ENCODE measurements around the gene HABP2. TPM values are rescaled to one million over a fixed set of nuclear protein-coding genes. Genes with fewer than 3 reads are reported as not detected.

The HABP2 gene
- total RNA-seq, 1 experiment from 2014 or later: not detected

GRCh38 chr10:113609704-113610108, 56.9 kb downstream of the HABP2 start:
- H3K56ac ChIP-seq (ENCODE audit: insufficient read length, low read depth, low read length): no peak overlapping the region
- no peaks in the 10 kb centered on the region for H3K23me2 ChIP-seq (ENCODE audit: insufficient read length, low read depth, low read length, poor library complexity, severe bottlenecking)
- H3K9ac ChIP-seq (ENCODE audit: extremely low read depth, insufficient read length, low read length): no peak overlapping the region
- TF ChIP-seq, protein P1, sequence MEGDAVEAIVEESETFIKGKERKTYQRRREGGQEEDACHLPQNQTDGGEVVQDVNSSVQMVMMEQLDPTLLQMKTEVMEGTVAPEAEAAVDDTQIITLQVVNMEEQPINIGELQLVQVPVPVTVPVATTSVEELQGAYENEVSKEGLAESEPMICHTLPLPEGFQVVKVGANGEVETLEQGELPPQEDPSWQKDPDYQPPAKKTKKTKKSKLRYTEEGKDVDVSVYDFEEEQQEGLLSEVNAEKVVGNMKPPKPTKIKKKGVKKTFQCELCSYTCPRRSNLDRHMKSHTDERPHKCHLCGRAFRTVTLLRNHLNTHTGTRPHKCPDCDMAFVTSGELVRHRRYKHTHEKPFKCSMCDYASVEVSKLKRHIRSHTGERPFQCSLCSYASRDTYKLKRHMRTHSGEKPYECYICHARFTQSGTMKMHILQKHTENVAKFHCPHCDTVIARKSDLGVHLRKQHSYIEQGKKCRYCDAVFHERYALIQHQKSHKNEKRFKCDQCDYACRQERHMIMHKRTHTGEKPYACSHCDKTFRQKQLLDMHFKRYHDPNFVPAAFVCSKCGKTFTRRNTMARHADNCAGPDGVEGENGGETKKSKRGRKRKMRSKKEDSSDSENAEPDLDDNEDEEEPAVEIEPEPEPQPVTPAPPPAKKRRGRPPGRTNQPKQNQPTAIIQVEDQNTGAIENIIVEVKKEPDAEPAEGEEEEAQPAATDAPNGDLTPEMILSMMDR (conservative IDR thresholded peaks at IDR 0.05): no peak
- H3T11ph ChIP-seq (ENCODE audit: low read length): no peak overlapping the region
- H2BK15ac ChIP-seq (ENCODE audit: low read depth, low read length): no peak overlapping the region
- Mint-ChIP-seq H3K4me3 (no peak overlapping the region), H3K27ac (no peak overlapping the region), H3K9me3 (no peaks in the 10 kb centered on the region), H3K27me3 (ENCODE audit: low read depth) (peaks cover 45% of the 10 kb centered on the region), H3K4me1 (peaks cover 28 to 34% of the 10 kb centered on the region in 2 experiments), H3K36me3 (ENCODE audit: insufficient read depth in 1 of 3, low read depth in 3 of 3) (no peaks in the 10 kb centered on the region; a peak in 1 of 7 replicates)
- no peak overlapping the region for H3K23ac ChIP-seq (ENCODE audit: insufficient read length, low read depth, low read length)
- H3K4ac ChIP-seq (ENCODE audit: low read depth, low read length): no peak overlapping the region
- H2BK20ac ChIP-seq (ENCODE audit: low read depth, low read length, poor library complexity, severe bottlenecking): no peak overlapping the region
- H4K20me1 ChIP-seq (ENCODE audit: control insufficient read depth, insufficient read depth, insufficient read length): no peaks in the 10 kb centered on the region
- H2AK5ac ChIP-seq (ENCODE audit: insufficient read length, low read length): no peak overlapping the region
- no peaks in the 10 kb centered on the region for H3K79me1 ChIP-seq (ENCODE audit: insufficient read depth, low read depth, low read length, poor library complexity, severe bottlenecking)
- no peak overlapping the region for H3K14ac ChIP-seq (ENCODE audit: insufficient read depth, low read length)
- no peak for DNase-seq
- no peak overlapping the region for H4K5ac ChIP-seq (ENCODE audit: insufficient read length, low read depth, low read length)
- no CpG with 5 or more reads among the region's 4 CpGs for WGBS (ENCODE audit: extremely low coverage, insufficient read length, low lambda C conversion rate)
- H4K91ac ChIP-seq (ENCODE audit: insufficient read length, low read depth, low read length): no peak overlapping the region
- no peak overlapping the region for H2BK12ac ChIP-seq (ENCODE audit: insufficient read length, low read depth, low read length)
- H4K8ac ChIP-seq (replicated peaks; ENCODE audit: insufficient read length, low read depth, low read length): no peak overlapping the region
- H3K18ac ChIP-seq (ENCODE audit: insufficient read length, low read depth, low read length): no peak overlapping the region
- H2BK120ac ChIP-seq (ENCODE audit: low read depth, low read length, poor library complexity, severe bottlenecking): no peak overlapping the region
- no peaks in the 10 kb centered on the region for H3K79me2 ChIP-seq (ENCODE audit: insufficient read depth, low read length)
- no peak overlapping the region for H2AFZ ChIP-seq (ENCODE audit: low read length)
- H2BK5ac ChIP-seq (ENCODE audit: insufficient read length, low read length): no peak overlapping the region
- H3K27ac ChIP-seq (ENCODE audit: insufficient read length, low read depth, low read length): no peak overlapping the region
- H3K4me2 ChIP-seq (ENCODE audit: insufficient read depth, insufficient read length, low read length): no peak overlapping the region
- H3K9me3 ChIP-seq (ENCODE audit: control insufficient read depth, low read depth, low read length): no peaks in the 10 kb centered on the region
- H3K4me1 ChIP-seq (ENCODE audit: insufficient read depth, low read length): peaks cover 2% of the 10 kb centered on the region; the same call in 1 of the 2 replicates
- no peaks in the 10 kb centered on the region; the same call in 1 of the 2 replicates for H3K27me3 ChIP-seq (ENCODE audit: insufficient read depth, low read length)
